HepG2 (cell line): ENCODE measurements around the gene DPEP2NB. TPM values are rescaled to one million over a fixed set of nuclear protein-coding genes. Genes with fewer than 3 reads are reported as not detected.
A peak's percentile ranks its signal among the peaks of the same experiment; 100 is the strongest.

ENCODE experiments used
- ATF6 ChIP-seq: sonication (generic); formaldehyde crosslinking; conservative IDR thresholded peaks from 2 replicates; pipeline ENCODE4 v1.4.0; 2020; ENCODE audit warnings: missing genetic modification reagents
- CENPX ChIP-seq: sonication (generic); formaldehyde crosslinking; IDR thresholded peaks from 2 replicates; pipeline ENCODE4 v1.9.0; 2021; ENCODE audit warnings: mild to moderate bottlenecking, missing genetic modification reagents, moderate library complexity
- DNMT3B ChIP-seq: conservative IDR thresholded peaks from 2 replicates; pipeline ENCODE4 v1.6.1; 2016; ENCODE audit warnings: missing biosample characterization, control low read depth
- GABPB1 ChIP-seq: IDR thresholded peaks from 2 replicates; pipeline ENCODE4 v1.6.1; 2016; ENCODE audit warnings: mild to moderate bottlenecking, missing genetic modification reagents, moderate library complexity, missing compliant biosample characterization
- JDP2 ChIP-seq: sonication (generic); formaldehyde crosslinking; IDR thresholded peaks from 2 replicates; pipeline ENCODE4 v1.8.1; 2022; ENCODE audit warnings: missing genetic modification reagents, borderline replicate concordance
- PAX8 ChIP-seq: sonication (generic); formaldehyde crosslinking; IDR thresholded peaks from 2 replicates; pipeline ENCODE4 v1.8.0; 2022; ENCODE audit warnings: mild to moderate bottlenecking, missing genetic modification reagents, borderline replicate concordance
- RELA ChIP-seq: sonication (generic); formaldehyde crosslinking; IDR thresholded peaks from 2 replicates; pipeline ENCODE4 v1.4.0; 2020; ENCODE audit warnings: missing genetic modification reagents
- SOX6 ChIP-seq, 2 experiments: fragments of 450-650 bp in 1 of 2; sonication (generic) in 1 of 2; formaldehyde crosslinking in 1 of 2; IDR thresholded peaks; 2 replicates each; pipeline versions ENCODE4 v1.4.0 to v1.6.1; 2017 to 2020; ENCODE audit warnings: antibody characterized with exemption in 1 of 2, mild to moderate bottlenecking in 1 of 2, missing genetic modification reagents in 1 of 2
- TBL1XR1 ChIP-seq: fragments of 150-350 bp; IDR thresholded peaks from 2 replicates; pipeline ENCODE4 v1.6.1; 2014; ENCODE audit warnings: borderline replicate concordance, low read length; ENCODE audit not compliant: partially characterized antibody
- ZNF264 ChIP-seq: sonication (generic); formaldehyde crosslinking; IDR thresholded peaks from 2 replicates; pipeline ENCODE4 v1.4.0; 2020; ENCODE audit warnings: missing genetic modification reagents
- ZNF3 ChIP-seq: IDR thresholded peaks from 2 replicates; pipeline ENCODE4 v1.7.0; 2017; ENCODE audit warnings: inconsistent platforms
- ZNF33B ChIP-seq: sonication (generic); formaldehyde crosslinking; IDR thresholded peaks from 2 replicates; pipeline ENCODE4 v1.5.1; 2020; ENCODE audit warnings: mild to moderate bottlenecking, missing genetic modification reagents
- ZNF431 ChIP-seq: sonication (generic); formaldehyde crosslinking; IDR thresholded peaks from 2 replicates; pipeline ENCODE4 v1.9.0; 2022; ENCODE audit warnings: missing genetic modification reagents, low read depth, mild to moderate bottlenecking, borderline replicate concordance
- ZNF670 ChIP-seq: sonication (generic); formaldehyde crosslinking; IDR thresholded peaks from 2 replicates; pipeline ENCODE4 v1.8.0; 2022; ENCODE audit warnings: mild to moderate bottlenecking, missing genetic modification reagents, borderline replicate concordance
- ZNF878 ChIP-seq: sonication (generic); formaldehyde crosslinking; IDR thresholded peaks from 2 replicates; pipeline ENCODE4 v1.8.1; 2023; ENCODE audit warnings: mild to moderate bottlenecking, missing genetic modification reagents, moderate library complexity
- ZSCAN9 ChIP-seq: IDR thresholded peaks from 2 replicates; pipeline ENCODE4 v1.6.1; 2016; ENCODE audit warnings: borderline replicate concordance
- polyA plus RNA-seq, 8 experiments: library from polyadenylated mRNA; depleted of rRNA in 3 of 8; stranded (reverse) in 7 of 8; unstranded in 1 of 8; fragments of >200 nt; fragmentation: Illumina TruSeq in 4 of 8; extraction: Trizol in 4 of 8; gene quantifications; 2 replicates each; pipeline versions ENCODE4 v1.2.1 to v1.2.3, GENCODE V29; 2011 to 2016; ENCODE audit warnings: low read depth in 4 of 8, missing spikeins in 1 of 8, mixed read lengths in 1 of 8; ENCODE audit not compliant: insufficient read depth in 1 of 8
- total RNA-seq, 5 experiments: library from RNA; depleted of rRNA; stranded (reverse); fragments of >200 nt; fragmentation: Illumina TruSeq; extraction: Trizol; gene quantifications; 2 replicates each; pipeline ENCODE4 v1.2.3, GENCODE V29; 2016; ENCODE audit warnings: low read depth in 1 of 5
- TF ChIP-seq, protein P1 (sequence below): sonication (generic); formaldehyde crosslinking; IDR thresholded peaks from 2 replicates; pipeline ENCODE4 v1.4.0; 2020; ENCODE audit warnings: missing genetic modification reagents, borderline replicate concordance
- TF ChIP-seq, protein P2 (sequence below): sonication (generic); formaldehyde crosslinking; IDR thresholded peaks from 2 replicates; pipeline ENCODE4 v1.4.0; 2020; ENCODE audit warnings: missing genetic modification reagents
- TF ChIP-seq, protein P3 (sequence below): sonication (generic); formaldehyde crosslinking; IDR thresholded peaks from 2 replicates; pipeline ENCODE4 v1.4.0; 2020; ENCODE audit warnings: mild to moderate bottlenecking, missing genetic modification reagents

Gene DPEP2NB
- total and polyA plus RNA-seq, 2 of the 13 experiments (the other 11 are each of a cell fraction or from before 2014, with no cell fraction given) = not detected

GRCh38 chr16:68022278-68022727 is 6.6 kb upstream of the DPEP2NB start (continued):
- no peak for TF ChIP-seq JDP2 (CRISPR knock-in tag)
- TF ChIP-seq ZNF33B = peak; percentile 7; the same call in 1 of the 2 replicates
- TF ChIP-seq TBL1XR1 = no peak
- TF ChIP-seq, protein P1, sequence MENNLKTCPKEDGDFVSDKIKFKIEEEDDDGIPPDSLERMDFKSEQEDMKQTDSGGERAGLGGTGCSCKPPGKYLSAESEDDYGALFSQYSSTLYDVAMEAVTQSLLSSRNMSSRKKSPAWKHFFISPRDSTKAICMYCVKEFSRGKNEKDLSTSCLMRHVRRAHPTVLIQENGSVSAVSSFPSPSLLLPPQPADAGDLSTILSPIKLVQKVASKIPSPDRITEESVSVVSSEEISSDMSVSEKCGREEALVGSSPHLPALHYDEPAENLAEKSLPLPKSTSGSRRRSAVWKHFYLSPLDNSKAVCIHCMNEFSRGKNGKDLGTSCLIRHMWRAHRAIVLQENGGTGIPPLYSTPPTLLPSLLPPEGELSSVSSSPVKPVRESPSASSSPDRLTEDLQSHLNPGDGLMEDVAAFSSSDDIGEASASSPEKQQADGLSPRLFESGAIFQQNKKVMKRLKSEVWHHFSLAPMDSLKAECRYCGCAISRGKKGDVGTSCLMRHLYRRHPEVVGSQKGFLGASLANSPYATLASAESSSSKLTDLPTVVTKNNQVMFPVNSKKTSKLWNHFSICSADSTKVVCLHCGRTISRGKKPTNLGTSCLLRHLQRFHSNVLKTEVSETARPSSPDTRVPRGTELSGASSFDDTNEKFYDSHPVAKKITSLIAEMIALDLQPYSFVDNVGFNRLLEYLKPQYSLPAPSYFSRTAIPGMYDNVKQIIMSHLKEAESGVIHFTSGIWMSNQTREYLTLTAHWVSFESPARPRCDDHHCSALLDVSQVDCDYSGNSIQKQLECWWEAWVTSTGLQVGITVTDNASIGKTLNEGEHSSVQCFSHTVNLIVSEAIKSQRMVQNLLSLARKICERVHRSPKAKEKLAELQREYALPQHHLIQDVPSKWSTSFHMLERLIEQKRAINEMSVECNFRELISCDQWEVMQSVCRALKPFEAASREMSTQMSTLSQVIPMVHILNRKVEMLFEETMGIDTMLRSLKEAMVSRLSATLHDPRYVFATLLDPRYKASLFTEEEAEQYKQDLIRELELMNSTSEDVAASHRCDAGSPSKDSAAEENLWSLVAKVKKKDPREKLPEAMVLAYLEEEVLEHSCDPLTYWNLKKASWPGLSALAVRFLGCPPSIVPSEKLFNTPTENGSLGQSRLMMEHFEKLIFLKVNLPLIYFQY (CRISPR knock-in tag) = no peak
- TF ChIP-seq ATF6 (CRISPR knock-in tag) = no peak
- TF ChIP-seq DNMT3B (CRISPR knock-in tag) = no peak
- TF ChIP-seq RELA (CRISPR knock-in tag) = no peak
- TF ChIP-seq PAX8 (CRISPR knock-in tag) = no peak
- no peak for TF ChIP-seq ZNF431 (CRISPR knock-in tag)
- no peak for TF ChIP-seq ZNF670
- TF ChIP-seq, protein P2, sequence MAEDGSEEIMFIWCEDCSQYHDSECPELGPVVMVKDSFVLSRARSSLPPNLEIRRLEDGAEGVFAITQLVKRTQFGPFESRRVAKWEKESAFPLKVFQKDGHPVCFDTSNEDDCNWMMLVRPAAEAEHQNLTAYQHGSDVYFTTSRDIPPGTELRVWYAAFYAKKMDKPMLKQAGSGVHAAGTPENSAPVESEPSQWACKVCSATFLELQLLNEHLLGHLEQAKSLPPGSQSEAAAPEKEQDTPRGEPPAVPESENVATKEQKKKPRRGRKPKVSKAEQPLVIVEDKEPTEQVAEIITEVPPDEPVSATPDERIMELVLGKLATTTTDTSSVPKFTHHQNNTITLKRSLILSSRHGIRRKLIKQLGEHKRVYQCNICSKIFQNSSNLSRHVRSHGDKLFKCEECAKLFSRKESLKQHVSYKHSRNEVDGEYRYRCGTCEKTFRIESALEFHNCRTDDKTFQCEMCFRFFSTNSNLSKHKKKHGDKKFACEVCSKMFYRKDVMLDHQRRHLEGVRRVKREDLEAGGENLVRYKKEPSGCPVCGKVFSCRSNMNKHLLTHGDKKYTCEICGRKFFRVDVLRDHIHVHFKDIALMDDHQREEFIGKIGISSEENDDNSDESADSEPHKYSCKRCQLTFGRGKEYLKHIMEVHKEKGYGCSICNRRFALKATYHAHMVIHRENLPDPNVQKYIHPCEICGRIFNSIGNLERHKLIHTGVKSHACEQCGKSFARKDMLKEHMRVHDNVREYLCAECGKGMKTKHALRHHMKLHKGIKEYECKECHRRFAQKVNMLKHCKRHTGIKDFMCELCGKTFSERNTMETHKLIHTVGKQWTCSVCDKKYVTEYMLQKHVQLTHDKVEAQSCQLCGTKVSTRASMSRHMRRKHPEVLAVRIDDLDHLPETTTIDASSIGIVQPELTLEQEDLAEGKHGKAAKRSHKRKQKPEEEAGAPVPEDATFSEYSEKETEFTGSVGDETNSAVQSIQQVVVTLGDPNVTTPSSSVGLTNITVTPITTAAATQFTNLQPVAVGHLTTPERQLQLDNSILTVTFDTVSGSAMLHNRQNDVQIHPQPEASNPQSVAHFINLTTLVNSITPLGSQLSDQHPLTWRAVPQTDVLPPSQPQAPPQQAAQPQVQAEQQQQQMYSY (CRISPR knock-in tag) = no peak
- no peak for TF ChIP-seq GABPB1 (CRISPR knock-in tag)
- TF ChIP-seq CENPX = no peak
- no peak for TF ChIP-seq ZNF264 (CRISPR knock-in tag)
- TF ChIP-seq ZNF878 (CRISPR knock-in tag) = no peak
- no peak for TF ChIP-seq ZSCAN9 (CRISPR knock-in tag)
- TF ChIP-seq, protein P3, sequence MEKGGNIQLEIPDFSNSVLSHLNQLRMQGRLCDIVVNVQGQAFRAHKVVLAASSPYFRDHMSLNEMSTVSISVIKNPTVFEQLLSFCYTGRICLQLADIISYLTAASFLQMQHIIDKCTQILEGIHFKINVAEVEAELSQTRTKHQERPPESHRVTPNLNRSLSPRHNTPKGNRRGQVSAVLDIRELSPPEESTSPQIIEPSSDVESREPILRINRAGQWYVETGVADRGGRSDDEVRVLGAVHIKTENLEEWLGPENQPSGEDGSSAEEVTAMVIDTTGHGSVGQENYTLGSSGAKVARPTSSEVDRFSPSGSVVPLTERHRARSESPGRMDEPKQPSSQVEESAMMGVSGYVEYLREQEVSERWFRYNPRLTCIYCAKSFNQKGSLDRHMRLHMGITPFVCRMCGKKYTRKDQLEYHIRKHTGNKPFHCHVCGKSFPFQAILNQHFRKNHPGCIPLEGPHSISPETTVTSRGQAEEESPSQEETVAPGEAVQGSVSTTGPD (CRISPR knock-in tag) = no peak
- TF ChIP-seq ZNF3 (CRISPR knock-in tag) = no peak
- no peak for TF ChIP-seq SOX6 (IDR thresholded peaks at IDR 0.05)
- no peak for TF ChIP-seq SOX6 (CRISPR knock-in tag; IDR thresholded peaks at IDR 0.05)
